Adrenal gland (tissue), 12 donors: ENCODE measurements around the gene IHH. TPM values are rescaled to one million over a fixed set of nuclear protein-coding genes. Genes with fewer than 3 reads are reported as not detected.

Experiments used
- DNase-seq, 7 donors: peaks; one replicate each; pipeline ENCODE4 v3.0.0-alpha.2; 2019 to 2020
- H3K27ac ChIP-seq, 5 donors: fragments of 200-600 bp; sonication (generic) in 4 of 5; 1 replicate in 3 of 5; 2 replicates in 2 of 5; pipeline versions ENCODE4 v1.5.1 to v1.8.0; 2016 to 2020; ENCODE audit warnings: mild to moderate bottlenecking in 1 of 5
- H3K27me3 ChIP-seq: fragments of 200-600 bp; 2 replicates; pipeline ENCODE4 v1.8.0; 2021
- H3K36me3 ChIP-seq, 2 donors: fragments of 200-600 bp; replicated peaks in 1 of 2; 1 replicate in 1 of 2; 2 replicates in 1 of 2; pipeline versions ENCODE4 v1.5.1 to v1.8.0; 2018 to 2022
- H3K4me1 ChIP-seq, 2 donors: fragments of 200-600 bp; replicated peaks in 1 of 2; 1 replicate in 1 of 2; 2 replicates in 1 of 2; pipeline versions ENCODE4 v1.5.1 to v1.8.0; 2018 to 2021
- H3K4me3 ChIP-seq, 4 donors: fragments of 200-600 bp; sonication (generic) in 3 of 4; one replicate each; pipeline ENCODE4 v1.5.1; 2016 to 2018
- H3K9me3 ChIP-seq, 3 donors: fragments of 200-600 bp; sonication (generic) in 1 of 3; replicated peaks in 1 of 3; 1 replicate in 2 of 3; 2 replicates in 1 of 3; pipeline versions ENCODE4 v1.5.1 to v1.8.0; 2016 to 2021
- POLR2A ChIP-seq, 2 donors: fragments of 450-650 bp; IDR thresholded peaks; one replicate each; pipeline ENCODE4 v1.6.1; 2017; ENCODE audit warnings: antibody characterized with exemption in 2 of 2, mild to moderate bottlenecking in 2 of 2, moderate library complexity in 1 of 2
- WGBS, 4 donors: extraction: QIAGEN DNeasy Blood & Tissue Kit in 2 of 4; methylation state at CpG; one replicate each; pipeline versions ENCODE4 v1.1.5 to v1.1.7; 2013 to 2017; 5-methylcytosine and 5-hydroxymethylcytosine counted together
- intact Hi-C, 2 donors: fragments of 100-400 bp; cut with DNase I; formaldehyde crosslinking; loops; one replicate each; pipeline versions ENCODE4 v1.14.1 to v1.15.0; 2022 to 2023
- microRNA counts, 2 donors: library from miRNA; unstranded; fragments of <30 nt; microRNA quantifications; one replicate each; lab custom pipeline; 2016
- microRNA-seq, 3 donors: library from miRNA; unstranded; fragments of <30 nt; microRNA quantifications; one replicate each; pipeline ENCODE4, GENCODE V29; 2017 to 2020
- polyA plus RNA-seq, 3 donors: library from polyadenylated mRNA; stranded (reverse); fragments of 200-250 nt in 2 of 3; fragments of 350-450 nt in 1 of 3; fragmentation: Illumina TruSeq in 1 of 3; extraction: RNeasy Lipid Tissue Mini Kit (QIAGEN cat#74804) in 1 of 3; gene quantifications; one replicate each; pipeline ENCODE4 v1.2.3, GENCODE V29; 2013 to 2014
- small RNA-seq, 2 donors: library from RNA; depleted of rRNA; stranded (forward); fragments of <200 nt; gene quantifications; one replicate each; pipeline ENCODE3, GENCODE V24; 2016
- total RNA-seq, 9 donors: library from RNA; depleted of rRNA in 4 of 9; stranded (reverse); fragments of >200 nt in 4 of 9; fragments of 120-200 nt in 1 of 9; fragmentation: NEBNext Ultra II Directional in 1 of 9; extraction: Animal tissue kit (Norgen Biotek cat#: 25700) in 1 of 9; gene quantifications; one replicate each; pipeline versions ENCODE4 v1.1.0 to v1.2.4, GENCODE V29; 2013 to 2023
- TF ChIP-seq, protein P1 (sequence below), 6 experiments: fragments of 450-650 bp in 4 of 6; fragments of 200-600 bp in 2 of 6; sonication (generic) in 1 of 6; IDR thresholded peaks; 1 replicate in 5 of 6; 2 replicates in 1 of 6; pipeline versions ENCODE4 v1.5.1 to v1.8.0; 2016 to 2021; ENCODE audit warnings: antibody characterized with exemption in 6 of 6, mild to moderate bottlenecking in 2 of 6, moderate library complexity in 1 of 6
- donor health status: healthy with polysubstance abuse.
- donor health status: Bipolar disorder and iron deficiency.
- donor health status: DM: yes; HTN: yes; CAD: no.
- donor health status: DM: no; HTN: no; CAD: no.
- donor health status: DM: no; HTN: no; CAD: no.
- donor health status: DM: yes; HTN: yes; CAD: no.

The IHH gene
- total and polyA plus RNA-seq, 12 donors: 0.11 to 0.17 TPM; not detected in 10

GRCh38 chr2:219009294-219009693, 51.4 kb downstream of the IHH start:
- H3K9me3 ChIP-seq: no peaks in the 10 kb centered on the region
- TF ChIP-seq, protein P1, sequence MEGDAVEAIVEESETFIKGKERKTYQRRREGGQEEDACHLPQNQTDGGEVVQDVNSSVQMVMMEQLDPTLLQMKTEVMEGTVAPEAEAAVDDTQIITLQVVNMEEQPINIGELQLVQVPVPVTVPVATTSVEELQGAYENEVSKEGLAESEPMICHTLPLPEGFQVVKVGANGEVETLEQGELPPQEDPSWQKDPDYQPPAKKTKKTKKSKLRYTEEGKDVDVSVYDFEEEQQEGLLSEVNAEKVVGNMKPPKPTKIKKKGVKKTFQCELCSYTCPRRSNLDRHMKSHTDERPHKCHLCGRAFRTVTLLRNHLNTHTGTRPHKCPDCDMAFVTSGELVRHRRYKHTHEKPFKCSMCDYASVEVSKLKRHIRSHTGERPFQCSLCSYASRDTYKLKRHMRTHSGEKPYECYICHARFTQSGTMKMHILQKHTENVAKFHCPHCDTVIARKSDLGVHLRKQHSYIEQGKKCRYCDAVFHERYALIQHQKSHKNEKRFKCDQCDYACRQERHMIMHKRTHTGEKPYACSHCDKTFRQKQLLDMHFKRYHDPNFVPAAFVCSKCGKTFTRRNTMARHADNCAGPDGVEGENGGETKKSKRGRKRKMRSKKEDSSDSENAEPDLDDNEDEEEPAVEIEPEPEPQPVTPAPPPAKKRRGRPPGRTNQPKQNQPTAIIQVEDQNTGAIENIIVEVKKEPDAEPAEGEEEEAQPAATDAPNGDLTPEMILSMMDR (IDR thresholded peaks at IDR 0.05): no peak
- no peak for TF ChIP-seq POLR2A (IDR thresholded peaks at IDR 0.05)
- DNase-seq: no peak
- H3K4me1 ChIP-seq: no peaks in the 10 kb centered on the region
- H3K4me3 ChIP-seq: no peak overlapping the region
- no peaks in the 10 kb centered on the region for H3K36me3 ChIP-seq
- peaks cover 18% of the 10 kb centered on the region for H3K27me3 ChIP-seq
- no peak overlapping the region for H3K27ac ChIP-seq
- intact Hi-C loops: no loop called here
- WGBS, 4 donors: 47 to 79% (median 68%) methylated on average over 2 of the region's 2 CpGs

MicroRNAs encoded within 50 kb of the gene (microRNA counts, 767-probe panel; counts per million panel counts)
- 0 counts per million in 2 donors for microRNA hsa-miR-3131 (lab: Ali Mortazavi, UCI)

Small RNA genes lying within 50 kb of the gene (microRNA-seq; reads per million reads assigned to microRNA genes)
- gene MIR3131: 0 to 0.57 (median 0) reads per million in 3 donors

Small RNA genes lying within 50 kb of the gene (small RNA-seq; reads per million reads assigned to genes)
- gene MIR3131 (0 reads per million in 2 donors), gene RN7SL764P (0 reads per million in 2 donors)

Other genes starting within 250 kb of the IHH start
- gene PRKAG3, start 229.1 kb downstream of the IHH start, total RNA-seq: under 1 TPM in 1 of 9 donors, not detected in 8; 0.20 TPM
- not detected for gene PRKAG3, start 229.1 kb downstream of the IHH start, polyA plus RNA-seq
- 1 to 10 TPM in 2 of 9 donors, under 1 TPM in 6, not detected in 1; 0.06 to 2.2 (median 0.67) TPM for gene WNT6, start 201.1 kb downstream of the IHH start, total RNA-seq
- 1 to 10 TPM in 1 of 3 donors, under 1 TPM in 1, not detected in 1; 0.40 to 1.8 TPM for gene WNT6, start 201.1 kb downstream of the IHH start, polyA plus RNA-seq
- under 1 TPM in 2 of 9 donors, not detected in 7; 0.14 to 0.43 TPM for gene WNT10A, start 180.1 kb downstream of the IHH start, total RNA-seq
- under 1 TPM in 2 of 3 donors, not detected in 1; 0.07 to 0.24 TPM for gene WNT10A, start 180.1 kb downstream of the IHH start, polyA plus RNA-seq
- 1 to 10 TPM in 3 of 9 donors, under 1 TPM in 3, not detected in 3; 0.13 to 8.7 (median 1.1) TPM for gene CDK5R2, start 101.3 kb downstream of the IHH start, total RNA-seq
- 10 to 100 TPM in 1 of 3 donors, 1 to 10 TPM in 2; 1.7 to 10.4 (median 5.0) TPM for gene CDK5R2, start 101.3 kb downstream of the IHH start, polyA plus RNA-seq
- 1 to 10 TPM in 3 of 9 donors, under 1 TPM in 2, not detected in 4; 0.22 to 7.2 (median 1.2) TPM for gene FEV, start 75.7 kb downstream of the IHH start, total RNA-seq
- 10 to 100 TPM in 1 of 3 donors, 1 to 10 TPM in 2; 3.5 to 16.5 (median 5.3) TPM for gene FEV, start 75.7 kb downstream of the IHH start, polyA plus RNA-seq
- 1 to 10 TPM in 3 of 9 donors, under 1 TPM in 2, not detected in 4; 0.39 to 6.8 (median 2.1) TPM for gene CRYBA2, start 67.5 kb downstream of the IHH start, total RNA-seq
- 10 to 100 TPM in 1 of 3 donors, 1 to 10 TPM in 2; 1.6 to 26.6 (median 7.2) TPM for gene CRYBA2, start 67.5 kb downstream of the IHH start, polyA plus RNA-seq
- gene CFAP65, start 19.4 kb downstream of the IHH start, total RNA-seq: under 1 TPM in 2 of 9 donors, not detected in 7; 0.04 to 0.06 TPM
- under 1 TPM; 0.05 to 0.16 (median 0.10) TPM for gene CFAP65, start 19.4 kb downstream of the IHH start, polyA plus RNA-seq
- gene NHEJ1, start 99.9 kb upstream of the IHH start, total RNA-seq: 10 to 100 TPM; 11.9 to 22.9 (median 17.8) TPM
- 10 to 100 TPM in 1 of 3 donors, 1 to 10 TPM in 2; 5.7 to 26.0 (median 7.1) TPM for gene NHEJ1, start 99.9 kb upstream of the IHH start, polyA plus RNA-seq
- 1 to 10 TPM in 2 of 9 donors, under 1 TPM in 5, not detected in 2; 0.14 to 2.9 (median 0.83) TPM for gene SLC23A3, start 109.1 kb upstream of the IHH start, total RNA-seq
- gene SLC23A3, start 109.1 kb upstream of the IHH start, polyA plus RNA-seq: 1 to 10 TPM in 1 of 3 donors, under 1 TPM in 2; 0.11 to 4.3 (median 0.84) TPM
- gene CNPPD1, start 116.0 kb upstream of the IHH start, total RNA-seq: 100 to 1,000 TPM in 6 of 9 donors, 10 to 100 TPM in 3; 32.6 to 137 (median 110) TPM
- 10 to 100 TPM; 46.9 to 62.7 (median 61.0) TPM for gene CNPPD1, start 116.0 kb upstream of the IHH start, polyA plus RNA-seq
- 100 to 1,000 TPM in 5 of 9 donors, 10 to 100 TPM in 4; 63.3 to 159 (median 114) TPM for gene RETREG2, start 117.4 kb upstream of the IHH start, total RNA-seq
- 10 to 100 TPM; 30.1 to 63.3 (median 47.6) TPM for gene RETREG2, start 117.4 kb upstream of the IHH start, polyA plus RNA-seq
- 100 to 1,000 TPM in 1 of 9 donors, 10 to 100 TPM in 8; 28.7 to 156 (median 34.5) TPM for gene ZFAND2B, start 145.9 kb upstream of the IHH start, total RNA-seq
- 10 to 100 TPM; 24.7 to 85.5 (median 48.3) TPM for gene ZFAND2B, start 145.9 kb upstream of the IHH start, polyA plus RNA-seq
- 10 to 100 TPM; 10.1 to 85.1 (median 26.8) TPM for gene ABCB6, start 158.0 kb upstream of the IHH start, total RNA-seq
- gene ABCB6, start 158.0 kb upstream of the IHH start, polyA plus RNA-seq: 10 to 100 TPM; 22.4 to 73.3 (median 71.2) TPM
- 10 to 100 TPM; 27.3 to 73.1 (median 57.8) TPM for gene ATG9A, start 168.7 kb upstream of the IHH start, total RNA-seq
- 10 to 100 TPM; 13.0 to 37.6 (median 26.5) TPM for gene ATG9A, start 168.7 kb upstream of the IHH start, polyA plus RNA-seq
- gene ANKZF1, start 168.9 kb upstream of the IHH start, total RNA-seq: 10 to 100 TPM; 11.5 to 60.1 (median 36.8) TPM
- 10 to 100 TPM; 15.0 to 93.1 (median 50.4) TPM for gene ANKZF1, start 168.9 kb upstream of the IHH start, polyA plus RNA-seq
- gene GLB1L, start 184.5 kb upstream of the IHH start, total RNA-seq: 10 to 100 TPM in 7 of 9 donors, 1 to 10 TPM in 2; 6.3 to 25.0 (median 14.2) TPM
- 10 to 100 TPM; 12.6 to 18.1 (median 14.9) TPM for gene GLB1L, start 184.5 kb upstream of the IHH start, polyA plus RNA-seq
- 10 to 100 TPM; 19.2 to 55.8 (median 26.8) TPM for gene STK16, start 184.6 kb upstream of the IHH start, total RNA-seq
- gene STK16, start 184.6 kb upstream of the IHH start, polyA plus RNA-seq: 10 to 100 TPM; 24.7 to 27.1 (median 26.8) TPM
- gene TUBA4B, start 192.3 kb upstream of the IHH start, total RNA-seq: under 1 TPM in 1 of 9 donors, not detected in 8; 0.14 TPM
- under 1 TPM in 1 of 3 donors, not detected in 2; 0.07 TPM for gene TUBA4B, start 192.3 kb upstream of the IHH start, polyA plus RNA-seq
- gene TUBA4A, start 193.0 kb upstream of the IHH start, total RNA-seq: 100 to 1,000 TPM in 1 of 9 donors, 10 to 100 TPM in 8; 16.6 to 207 (median 26.4) TPM
- gene TUBA4A, start 193.0 kb upstream of the IHH start, polyA plus RNA-seq: 100 to 1,000 TPM in 1 of 3 donors, 10 to 100 TPM in 2; 13.4 to 741 (median 39.6) TPM
- gene DNAJB2, start 218.4 kb upstream of the IHH start, total RNA-seq: 100 to 1,000 TPM in 8 of 9 donors, 10 to 100 TPM in 1; 80.6 to 180 (median 134) TPM
- 100 to 1,000 TPM; 126 to 201 (median 145) TPM for gene DNAJB2, start 218.4 kb upstream of the IHH start, polyA plus RNA-seq
- gene PTPRN, start 248.5 kb upstream of the IHH start, total RNA-seq: 100 to 1,000 TPM in 1 of 9 donors, 10 to 100 TPM in 2, 1 to 10 TPM in 4, under 1 TPM in 1, not detected in 1; 0.39 to 106 (median 8.9) TPM
- 10 to 100 TPM in 2 of 3 donors, 1 to 10 TPM in 1; 8.5 to 45.3 (median 26.7) TPM for gene PTPRN, start 248.5 kb upstream of the IHH start, polyA plus RNA-seq